Caco-2 (cell line): Measurements from ENCODE around the gene SPATA19. TPM values are rescaled to one million over a fixed set of nuclear protein-coding genes. Genes with fewer than 3 reads are reported as not detected.

ENCODE experiments used
- BruUV-seq: library from RNA; stranded (reverse); fragments of 400-500 nt; replicated peaks from 2 replicates; lab custom pipeline; 2021; lab: Mats Ljungman, UMichigan
- CTCF ChIA-PET: fragments of 300-600 bp; sonication (Branson Sonifier 250); formaldehyde crosslinking; loops from one replicate; lab custom pipeline; 2022; ENCODE audit warnings: antibody characterized with exemption; lab: Charles Lee
- POLR2A ChIA-PET: fragments of 300-600 bp; sonication (Branson Sonifier 250); formaldehyde crosslinking; loops from one replicate; lab custom pipeline; 2022; ENCODE audit warnings: antibody characterized with exemption; lab: Charles Lee
- DNase-seq, 2 experiments: peaks; one replicate each; pipeline versions ENCODE4 v3.0.0 to v3.0.0-alpha.2; 2020 to 2022
- H3K27me3 ChIP-seq: replicated peaks from 2 replicates; pipeline ENCODE4 v1.6.0; 2011; ENCODE audit warnings: low read length; ENCODE audit not compliant: control insufficient read depth, insufficient read depth
- H3K36me3 ChIP-seq: 2 replicates; pipeline ENCODE4 v1.5.1; 2011; ENCODE audit warnings: low read length; ENCODE audit not compliant: control insufficient read depth, insufficient read depth
- H3K4me1 ChIP-seq: fragments of 250-450 bp; sonication (Bioruptor Pico); 2 replicates; pipeline ENCODE4 v1.5.1; 2020; ENCODE audit warnings: mild to moderate bottlenecking
- H3K4me3 ChIP-seq: 2 replicates; pipeline ENCODE4 v1.5.1; 2011; ENCODE audit warnings: low read depth, mild to moderate bottlenecking, control low read depth, low read length
- H3K9me3 ChIP-seq: fragments of 250-450 bp; sonication (Bioruptor Pico); 2 replicates; pipeline ENCODE4 v1.5.1; 2020; ENCODE audit warnings: mild to moderate bottlenecking, moderate library complexity
- H3K27ac Mint-ChIP-seq: one replicate; pipeline ENCODE4 v1.8.0; 2022; ENCODE audit warnings: mixed read lengths; ENCODE audit not compliant: unreplicated experiment
- H3K27me3 Mint-ChIP-seq: one replicate; pipeline ENCODE4 v1.8.0; 2022; ENCODE audit warnings: mixed read lengths; ENCODE audit not compliant: insufficient read depth, unreplicated experiment
- H3K36me3 Mint-ChIP-seq: one replicate; pipeline ENCODE4 v1.8.0; 2022; ENCODE audit warnings: mild to moderate bottlenecking, mixed read lengths; ENCODE audit not compliant: insufficient read depth, unreplicated experiment
- H3K4me1 Mint-ChIP-seq: one replicate; pipeline ENCODE4 v1.8.0; 2022; ENCODE audit warnings: low read depth, mixed read lengths; ENCODE audit not compliant: unreplicated experiment
- H3K4me3 Mint-ChIP-seq: one replicate; pipeline ENCODE4 v1.8.0; 2022; ENCODE audit warnings: mild to moderate bottlenecking, moderate library complexity, mixed read lengths; ENCODE audit not compliant: unreplicated experiment
- H3K9me3 Mint-ChIP-seq: one replicate; pipeline ENCODE4 v1.8.0; 2022; ENCODE audit warnings: mixed read lengths; ENCODE audit not compliant: unreplicated experiment
- CTCF ChIP-seq, 2 experiments: fragments of 200-600 bp in 1 of 2; IDR thresholded peaks; 1 replicate in 1 of 2; 2 replicates in 1 of 2; pipeline versions ENCODE4 v1.5.1 to v1.8.0; 2011 to 2022; ENCODE audit warnings: antibody characterized with exemption in 1 of 2, control low read depth in 1 of 2, inconsistent platforms in 1 of 2, low read depth in 1 of 2, low read length in 1 of 2, mild to moderate bottlenecking in 1 of 2, moderate library complexity in 1 of 2; ENCODE audit not compliant: insufficient read depth in 1 of 2, severe bottlenecking in 1 of 2, unreplicated experiment in 1 of 2
- intact Hi-C: fragments of 100-400 bp; cut with micrococcal nuclease; formaldehyde crosslinking; loops from one replicate; pipeline ENCODE4 v1.10.0; 2022; ENCODE audit not compliant: unreplicated experiment
- total RNA-seq: library from RNA; stranded (reverse); gene quantifications from 2 replicates; pipeline ENCODE4 v1.2.3, GENCODE V29; 2022

Gene SPATA19
- total RNA-seq, 1 experiment from 2014 or later: not detected

- no peaks in the 10 kb centered on the region for H3K36me3 Mint-ChIP-seq
- TF ChIP-seq CTCF (IDR thresholded peaks at IDR 0.05; ENCODE audit: insufficient read depth in 1 of 2, low read depth in 1 of 2, low read length in 1 of 2, severe bottlenecking in 1 of 2, unreplicated experiment in 1 of 2): no peak
- H3K4me1 ChIP-seq: no peaks in the 10 kb centered on the region
- ChIA-PET CTCF (no interaction called here), POLR2A (no interaction called here)
- H3K36me3 ChIP-seq: no peaks in the 10 kb centered on the region
- H3K9me3 ChIP-seq: peaks cover 5% of the 10 kb centered on the region; the same call in 1 of the 2 replicates
- intact Hi-C loops: no loop called here
- no peaks in the 10 kb centered on the region for H3K4me1 Mint-ChIP-seq
- no peak overlapping the region for H3K27ac Mint-ChIP-seq
- H3K9me3 Mint-ChIP-seq: no peaks in the 10 kb centered on the region
- DNase-seq: peak in 1 of 2 experiments; percentile 13
- no peaks in the 10 kb centered on the region for H3K27me3 ChIP-seq
- no peaks in the 10 kb centered on the region for H3K27me3 Mint-ChIP-seq
- no TSS peak for BruUV-seq
- no peak overlapping the region for H3K4me3 ChIP-seq
- H3K4me3 Mint-ChIP-seq: no peak overlapping the region
Observed at GRCh38 chr11:133801356-133801755, 44.0 kb downstream of the SPATA19 start.

GRCh38 chr11:133800666-133801065 is 44.6 kb downstream of the SPATA19 start:
- no TSS peak for BruUV-seq
- H3K4me3 ChIP-seq: no peak overlapping the region
- no peak for TF ChIP-seq CTCF (IDR thresholded peaks at IDR 0.05; ENCODE audit: insufficient read depth in 1 of 2, low read depth in 1 of 2, low read length in 1 of 2, severe bottlenecking in 1 of 2, unreplicated experiment in 1 of 2)
- H3K4me1 ChIP-seq: no peaks in the 10 kb centered on the region
- DNase-seq: peak in 1 of 2 experiments; percentile 19
- no peaks in the 10 kb centered on the region for H3K36me3 ChIP-seq
- Mint-ChIP-seq H3K4me1 (no peaks in the 10 kb centered on the region), H3K9me3 (peaks cover under 1% of the 10 kb centered on the region), H3K27ac (no peak overlapping the region), H3K4me3 (no peak overlapping the region), H3K36me3 (no peaks in the 10 kb centered on the region), H3K27me3 (no peaks in the 10 kb centered on the region)
- H3K9me3 ChIP-seq: peaks cover 10% of the 10 kb centered on the region
- CTCF ChIA-PET: no interaction called here
- intact Hi-C loops: no loop called here
- POLR2A ChIA-PET: no interaction called here
- H3K27me3 ChIP-seq: no peaks in the 10 kb centered on the region

GRCh38 chr11:133797554-133797953 is 47.8 kb downstream of the SPATA19 start:
- Histone ChIP-seq H3K27me3 (no peaks in the 10 kb centered on the region), H3K4me1 (no peaks in the 10 kb centered on the region), H3K9me3 (peaks cover 26% of the 10 kb centered on the region), H3K4me3 (no peak overlapping the region), H3K36me3 (no peaks in the 10 kb centered on the region)
- Mint-ChIP-seq H3K27me3 (peaks cover 3% of the 10 kb centered on the region), H3K4me3 (no peak overlapping the region), H3K27ac (no peak overlapping the region), H3K36me3 (no peaks in the 10 kb centered on the region), H3K9me3 (peaks cover 13% of the 10 kb centered on the region), H3K4me1 (no peaks in the 10 kb centered on the region)
- no peak for DNase-seq
- ChIA-PET POLR2A (no interaction called here), CTCF (no interaction called here)
- no peak for TF ChIP-seq CTCF (IDR thresholded peaks at IDR 0.05; ENCODE audit: insufficient read depth in 1 of 2, low read depth in 1 of 2, low read length in 1 of 2, severe bottlenecking in 1 of 2, unreplicated experiment in 1 of 2)
- no TSS peak for BruUV-seq
- intact Hi-C loops: no loop called here
